Breast epithelium (tissue), 3 donors: ENCODE results near the gene CPNE5.

Source experiments
- POLR2A ChIP-seq: fragments of 450-650 bp; IDR thresholded peaks from one replicate; pipeline ENCODE4 v1.6.1; 2016; ENCODE audit warnings: antibody characterized with exemption, mild to moderate bottlenecking, moderate library complexity
- POLR2AphosphoS5 ChIP-seq, 3 donors: sonication (generic); formaldehyde crosslinking; IDR thresholded peaks; one replicate each; pipeline ENCODE4 v1.6.1; 2017; ENCODE audit warnings: antibody characterized with exemption in 3 of 3

- TF ChIP-seq POLR2AphosphoS5 (IDR thresholded peaks at IDR 0.05) (no peak), POLR2A (no peak)
These were observed 6.9 kb downstream of the CPNE5 start for GRCh38 chr6:36832313-36832712.
